Activated CD8-positive, alpha-beta memory T cell treated with anti-CD3 and anti-CD28 coated beads, Interleukin-2, amount 50 U/mL, for 24 hours (primary cell): ENCODE results near the gene CADPS.

Experiments used
- DNase-seq: peaks from one replicate; pipeline ENCODE4 v3.0.0-alpha.2; 2020; ENCODE audit errors: extremely low read depth

CADPS gene

DNA sequence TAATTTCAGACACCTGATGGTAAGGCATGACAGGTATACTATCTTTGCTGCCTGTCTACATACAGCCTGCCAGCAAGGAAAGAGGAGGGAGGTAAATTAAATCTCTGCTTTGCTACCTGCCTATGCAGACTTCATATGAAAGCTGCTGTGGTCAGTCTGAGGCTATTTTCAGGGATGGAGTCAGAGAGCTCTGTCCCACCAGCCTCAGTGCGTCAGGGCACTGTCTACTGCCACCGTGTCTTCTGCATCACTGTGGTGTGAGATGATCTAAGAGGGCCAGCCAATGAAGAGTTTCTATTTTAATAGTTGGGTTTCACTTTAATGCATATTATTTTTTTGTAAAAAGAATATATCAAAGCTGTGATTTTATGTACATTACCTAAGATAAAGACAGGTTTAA, 125.6 kb downstream of the CADPS start:
- no peak for DNase-seq

DNA sequence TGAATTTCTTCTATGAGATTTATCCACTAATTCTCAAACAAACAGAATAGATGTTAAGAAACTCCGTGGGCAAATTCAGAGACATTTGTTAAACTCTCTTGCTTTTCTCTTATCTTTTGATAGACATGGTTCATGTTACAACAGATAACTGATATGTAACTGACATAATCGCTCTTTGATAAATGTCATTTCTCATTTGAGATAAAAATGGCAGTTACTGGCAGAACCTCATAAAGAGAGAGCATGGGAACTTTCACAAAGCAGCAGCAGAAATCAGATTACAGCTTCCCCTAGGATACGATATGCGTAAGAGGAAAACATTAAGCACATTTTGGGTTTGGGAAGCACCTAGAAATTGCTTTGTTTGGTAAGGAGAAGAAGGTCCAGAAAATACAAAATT, 126.1 kb downstream of the CADPS start:
- DNase-seq, result no peak

DNA sequence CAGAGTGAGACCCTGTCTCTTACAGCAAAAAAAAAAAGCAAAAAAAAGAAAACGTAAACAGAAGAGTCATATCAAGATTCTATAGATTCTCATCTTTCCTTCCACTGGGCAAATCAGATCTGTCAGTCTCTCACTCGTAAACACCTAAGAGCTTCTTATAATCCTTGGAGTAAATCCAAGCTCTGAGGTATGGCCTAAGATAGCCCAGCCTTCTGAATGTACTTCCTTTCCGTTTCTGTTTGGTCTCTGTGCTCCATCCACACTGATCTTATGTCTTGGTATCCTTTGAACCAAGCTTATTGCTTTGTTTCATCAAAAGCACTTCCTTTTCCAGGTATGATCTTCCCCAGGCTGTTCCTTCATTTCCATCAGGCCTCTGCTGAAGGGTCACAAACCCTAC, 137.8 kb downstream of the CADPS start:
- no peak for DNase-seq

DNA sequence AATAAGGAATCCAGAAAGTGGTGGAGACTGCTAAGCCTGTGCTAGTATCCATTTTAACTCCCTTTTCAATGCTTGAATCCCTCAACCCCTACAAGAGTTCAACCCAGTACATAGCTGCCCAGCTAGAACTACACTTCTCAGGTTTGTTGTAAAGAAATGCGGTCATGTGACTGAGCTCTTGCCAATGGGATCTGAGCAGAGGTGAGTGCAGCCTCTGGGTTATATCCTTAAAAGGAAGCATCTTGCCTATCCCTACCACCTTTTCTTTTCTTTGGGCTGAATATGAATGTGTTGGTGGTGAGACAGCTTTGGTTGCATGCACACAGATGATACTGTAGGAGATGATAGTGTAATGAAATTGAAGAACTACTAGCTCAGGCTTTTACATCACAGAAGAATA, 139.7 kb downstream of the CADPS start:
- no peak for DNase-seq

DNA sequence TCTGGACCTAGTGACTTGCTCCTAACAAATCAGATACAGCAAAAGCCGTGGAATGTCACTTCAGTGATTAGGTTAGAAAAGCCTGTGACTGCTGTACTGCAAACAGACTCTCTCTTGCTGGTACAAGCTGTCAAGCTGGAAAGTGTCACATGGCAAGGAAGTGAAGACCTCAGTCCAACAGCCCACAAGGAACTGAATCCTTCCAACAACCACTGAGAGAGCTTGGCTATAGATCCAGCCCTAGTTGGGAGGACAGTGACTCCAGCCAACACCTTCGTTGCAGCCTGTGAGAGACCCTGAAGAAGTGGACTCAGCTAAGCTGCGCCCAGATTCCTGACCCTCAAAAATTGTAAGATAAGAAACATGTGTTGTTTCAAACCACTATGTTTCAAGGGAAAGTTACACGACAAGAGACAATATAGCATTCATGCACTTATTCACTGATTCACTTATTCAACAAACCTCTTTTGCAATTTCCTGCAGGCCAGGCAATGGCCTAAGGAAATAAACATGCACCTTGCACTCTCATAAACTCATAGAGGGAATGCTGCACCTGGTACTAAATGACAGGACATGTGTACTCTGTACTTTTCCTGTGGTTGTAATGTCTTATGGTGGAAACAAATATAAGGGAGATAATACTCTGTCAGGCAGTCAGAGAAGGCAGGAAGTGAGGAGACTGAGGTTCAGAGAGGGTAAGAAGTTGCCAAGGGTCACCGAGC, 142.9 kb downstream of the CADPS start:
- no peak for DNase-seq

DNA sequence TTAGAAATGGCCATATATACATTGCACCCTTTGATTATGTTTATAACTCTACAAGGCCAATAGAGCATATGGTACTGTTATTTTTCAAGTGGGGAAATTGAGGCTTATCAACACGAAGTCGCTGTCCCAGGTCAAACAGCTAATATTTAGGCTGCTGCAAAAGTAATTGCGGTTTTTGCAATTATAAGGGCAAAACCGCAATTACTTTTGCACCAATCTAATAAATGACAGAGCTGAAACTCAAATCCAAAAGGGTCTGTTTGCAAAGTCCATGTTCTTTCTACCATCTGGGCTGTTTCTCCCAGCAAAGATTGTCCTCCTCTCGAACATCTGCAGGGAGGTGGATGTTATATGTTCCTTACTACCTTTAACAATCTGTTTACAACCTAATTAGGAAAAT, 147.2 kb downstream of the CADPS start:
- DNase-seq, result no peak

DNA sequence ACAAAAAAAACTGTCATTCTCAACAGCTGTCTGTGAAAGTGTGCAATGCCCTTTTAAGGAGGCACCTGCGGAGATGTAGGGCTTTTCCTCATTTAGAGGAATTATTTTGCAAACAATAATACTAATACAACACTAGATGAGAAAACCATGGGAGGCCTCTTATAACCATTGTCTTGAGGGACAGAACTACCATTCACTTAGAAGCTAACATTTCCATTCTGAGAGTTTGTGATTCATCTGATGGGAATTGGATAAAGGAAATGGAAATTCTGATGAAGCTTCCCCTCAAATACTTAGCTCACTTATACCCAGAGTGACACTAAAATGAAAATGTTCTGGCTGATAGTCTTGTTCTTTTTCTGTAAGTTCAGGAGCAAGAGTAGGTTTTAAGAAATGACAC, 147.7 kb downstream of the CADPS start:
- no peak for DNase-seq

DNA sequence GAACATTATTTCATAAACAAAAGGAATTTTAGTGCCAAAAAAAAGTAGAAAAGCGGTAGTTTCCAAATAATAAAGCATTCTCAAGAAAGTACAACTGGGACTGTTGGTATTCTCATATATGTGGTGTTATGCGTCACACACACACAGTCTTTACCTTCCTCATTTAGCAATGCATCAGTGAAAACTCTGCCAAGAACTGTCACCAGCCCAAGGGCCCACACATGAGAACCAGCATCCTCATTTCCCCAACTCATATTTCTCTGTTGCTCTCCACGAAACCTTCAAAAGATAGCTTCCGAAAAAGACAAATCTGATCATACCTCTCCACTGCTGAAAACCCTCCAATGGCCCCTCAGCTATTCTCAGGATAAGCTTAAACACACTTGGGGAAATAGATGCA, 150.7 kb downstream of the CADPS start:
- no peak for DNase-seq

DNA sequence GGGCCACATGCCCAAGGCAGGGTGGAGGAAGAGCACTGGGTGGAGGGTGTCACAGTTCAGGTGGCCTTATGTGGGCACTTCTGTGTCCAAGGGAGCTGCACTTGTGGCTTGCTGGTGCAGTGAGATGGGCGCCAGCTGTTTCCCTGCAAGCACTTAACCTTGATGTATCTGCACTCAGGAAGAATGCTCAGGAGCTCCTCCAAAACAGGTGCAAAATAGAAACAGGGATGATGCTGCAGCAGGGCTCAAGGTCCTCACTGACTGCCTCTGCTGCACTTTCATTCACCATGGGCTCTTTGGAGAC, 151.3 kb downstream of the CADPS start:
- DNase-seq, result no peak

DNA sequence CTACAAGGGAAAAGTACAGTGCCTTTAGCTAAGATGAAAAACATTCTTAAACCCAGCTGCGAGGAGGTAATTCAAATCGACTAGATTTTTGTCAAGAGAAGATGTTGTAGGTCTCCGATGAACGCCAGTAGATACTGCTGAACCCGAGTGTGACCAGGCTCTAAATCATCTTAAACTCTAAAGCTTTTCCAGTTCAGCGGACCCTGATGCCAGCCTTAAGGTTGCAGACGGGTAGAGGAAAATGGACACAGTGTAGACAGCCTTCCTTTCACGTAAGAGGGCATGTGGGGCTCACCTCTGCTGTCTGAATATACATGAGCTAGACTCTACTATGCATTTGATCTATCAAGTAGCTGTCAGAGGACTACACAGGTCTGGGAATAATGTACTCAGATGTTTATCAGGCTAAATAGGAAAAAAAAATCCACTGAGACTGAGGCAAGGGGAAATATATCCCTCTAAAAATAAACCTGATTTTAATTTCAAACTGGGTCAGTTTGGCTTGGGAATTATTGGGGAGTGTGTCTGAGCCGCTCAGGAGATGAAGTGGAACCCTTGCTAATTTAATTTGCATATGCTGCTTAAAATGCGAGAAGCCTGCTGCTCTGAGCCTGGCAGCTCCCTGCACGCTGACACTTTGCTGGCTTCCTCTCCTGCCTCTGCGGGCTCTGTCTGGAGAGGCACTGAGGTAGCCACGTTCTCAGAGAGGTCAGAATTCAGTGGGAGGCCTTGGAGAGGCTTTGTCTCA, 151.9 kb downstream of the CADPS start:
- no peak for DNase-seq

DNA sequence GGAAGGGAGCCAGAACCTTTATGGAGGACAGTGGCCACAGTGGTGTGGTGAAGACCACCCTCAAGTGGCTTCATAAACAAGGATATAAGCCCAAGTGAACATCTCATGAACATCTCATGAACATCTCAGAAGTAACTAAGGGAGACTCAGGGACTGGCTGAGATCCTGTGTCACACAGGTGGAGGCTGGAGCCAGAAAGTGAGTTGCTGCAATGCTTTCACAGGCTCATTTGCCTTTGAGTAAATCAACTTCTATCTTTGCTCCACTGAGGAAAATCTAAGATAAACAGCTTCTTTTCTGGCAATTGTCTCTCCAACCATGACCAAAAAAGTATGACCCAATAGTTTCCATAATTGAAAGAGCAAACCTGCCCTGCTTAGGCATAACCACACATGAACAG, 152.9 kb downstream of the CADPS start:
- no peak for DNase-seq

DNA sequence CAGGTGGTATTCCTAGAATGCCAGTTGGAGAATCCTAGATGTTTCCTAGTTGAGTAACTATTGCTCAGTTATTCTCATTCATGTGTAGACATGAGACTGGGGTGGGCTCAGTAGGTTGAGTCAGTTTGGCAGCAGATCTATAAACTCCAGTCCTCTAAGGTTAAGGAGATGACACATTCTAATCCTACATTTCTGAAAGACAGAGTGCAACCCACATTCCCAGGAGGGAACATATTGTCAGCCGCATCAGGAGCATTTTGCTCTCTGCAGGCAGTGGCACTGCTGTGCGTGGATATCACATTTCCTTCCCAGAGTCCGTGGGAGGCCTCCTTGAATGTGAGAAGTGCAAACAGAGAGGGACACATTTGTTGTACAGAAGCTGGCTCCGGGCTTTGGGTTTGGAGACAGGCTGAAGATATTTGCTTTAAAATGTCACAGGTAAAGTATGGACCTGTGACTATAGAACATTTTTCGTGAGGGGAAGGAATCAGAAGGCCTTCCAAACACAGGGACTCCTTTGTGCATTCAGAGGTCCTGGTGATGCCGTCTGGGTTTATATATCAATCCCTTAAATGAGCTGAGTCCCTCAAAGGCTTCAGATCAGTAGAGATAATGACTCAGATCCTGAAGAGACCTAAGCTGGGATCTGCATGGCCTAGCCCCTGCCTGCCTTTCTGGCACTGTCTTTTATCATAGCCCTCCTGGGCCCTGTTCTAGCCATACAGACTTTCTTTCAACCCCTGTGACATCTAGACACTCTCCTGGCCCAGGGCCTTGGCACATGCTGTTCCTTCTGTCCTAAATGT, 156.5 kb downstream of the CADPS start:
- no peak for DNase-seq

DNA sequence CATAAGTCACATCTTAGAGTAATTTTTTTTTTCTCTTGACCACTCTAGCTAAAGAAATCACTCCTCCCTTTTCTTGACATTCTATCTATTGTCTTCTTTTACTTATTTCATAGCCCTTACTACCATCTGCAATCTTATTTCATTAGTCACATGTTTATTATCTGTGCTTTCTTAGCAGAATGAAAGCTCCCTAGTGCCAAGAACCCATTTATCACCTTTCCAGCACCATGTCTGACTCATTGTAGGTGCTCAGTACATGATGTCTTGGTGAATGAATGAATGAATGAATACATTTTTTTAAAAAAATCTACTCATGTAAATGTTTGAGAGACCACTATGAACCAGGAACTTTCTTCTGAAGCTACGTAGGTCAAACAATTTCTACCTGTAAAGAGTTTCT, 157.2 kb downstream of the CADPS start:
- no peak for DNase-seq

DNA sequence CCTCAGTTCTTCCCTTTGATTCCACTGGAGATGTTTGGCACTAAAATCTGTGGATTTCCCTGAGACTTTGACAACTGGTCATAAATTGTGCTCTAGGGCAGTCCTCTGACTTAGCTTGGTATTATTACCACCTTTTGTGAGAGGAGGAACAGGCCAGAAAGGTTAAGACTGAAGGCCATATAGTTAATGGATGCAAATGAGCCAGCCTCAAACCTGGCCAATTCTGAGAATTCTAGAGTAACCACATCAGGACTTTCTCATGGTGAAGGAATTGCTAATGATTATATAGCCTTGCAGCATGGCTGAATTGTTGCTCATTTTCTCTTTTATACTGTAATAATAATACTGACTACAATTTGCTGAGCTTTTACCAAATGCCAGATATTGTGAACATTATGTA, 162.5 kb downstream of the CADPS start:
- DNase-seq, result no peak

DNA sequence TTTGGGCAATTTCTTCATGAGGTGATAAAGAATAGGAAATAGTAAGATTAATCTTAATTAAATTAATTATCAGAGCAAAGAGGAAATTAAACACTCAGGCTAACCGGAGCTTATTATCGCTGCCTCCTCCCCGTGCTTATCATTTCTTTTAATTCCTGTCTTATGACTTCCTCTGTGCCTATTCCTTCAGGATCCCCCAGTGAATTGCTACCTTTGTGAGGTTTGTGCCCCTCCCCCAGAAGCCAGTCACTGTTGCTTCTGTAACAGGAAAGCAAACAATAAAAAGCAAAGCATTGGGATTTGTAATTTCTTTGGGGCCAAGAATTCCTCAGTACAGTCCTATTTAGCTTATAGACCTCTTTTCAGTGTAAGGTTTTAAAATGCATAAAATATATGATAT, 164.5 kb downstream of the CADPS start:
- DNase-seq, result no peak

DNA sequence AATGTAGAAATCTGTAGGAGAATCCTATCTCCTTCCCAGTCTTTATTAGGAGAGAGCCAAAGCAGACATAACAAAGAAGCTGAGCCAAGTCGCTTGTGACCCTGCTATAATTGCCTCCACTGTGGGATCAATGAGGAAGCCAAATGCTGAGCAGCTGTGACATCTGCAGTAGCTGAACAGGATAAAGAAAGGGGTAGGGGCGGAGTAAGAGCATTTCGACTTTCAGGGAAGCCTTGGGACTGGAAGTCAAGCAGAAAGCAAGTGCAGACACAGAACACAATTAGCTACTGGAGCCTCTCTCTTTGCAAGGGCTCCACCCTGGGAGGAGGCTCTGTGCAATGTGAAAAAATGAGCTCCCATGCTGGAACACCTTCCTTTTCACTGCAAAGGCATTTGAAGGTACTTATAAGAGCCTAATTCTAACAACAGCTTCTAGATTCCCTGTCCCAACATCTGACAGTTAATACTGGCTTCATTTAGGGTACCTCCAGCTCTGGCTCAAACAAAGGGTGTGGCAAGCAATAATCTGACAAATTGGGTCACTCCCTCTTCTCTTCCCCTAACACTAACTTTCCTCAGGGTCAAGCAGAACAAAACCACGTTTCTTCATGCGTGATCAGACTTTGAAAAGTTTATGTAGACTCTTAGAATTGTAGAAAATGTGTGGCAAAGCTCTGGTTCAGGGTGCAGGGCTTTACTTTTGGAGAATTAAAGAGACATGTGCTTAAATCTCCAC, 166.4 kb downstream of the CADPS start:
- no peak for DNase-seq

DNA sequence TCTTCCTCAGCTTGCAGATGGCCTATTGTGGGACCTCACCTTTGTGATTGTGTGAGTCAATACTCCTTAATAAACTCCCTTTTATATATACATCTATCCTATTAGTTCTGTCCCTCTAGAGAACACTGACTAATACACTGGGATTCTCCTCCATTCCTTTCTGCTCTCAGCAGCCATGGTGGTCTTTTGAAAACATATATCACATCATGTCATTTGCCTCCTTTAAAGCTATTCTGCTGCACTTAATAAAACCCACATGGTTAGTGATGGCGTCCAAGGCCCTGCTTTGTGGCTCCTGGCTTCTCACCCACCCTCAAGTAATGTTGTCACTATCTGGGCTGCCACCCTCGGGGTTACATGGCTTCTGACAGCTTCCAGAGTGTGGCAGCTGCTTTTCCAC, 169.5 kb downstream of the CADPS start:
- DNase-seq, result no peak

DNA sequence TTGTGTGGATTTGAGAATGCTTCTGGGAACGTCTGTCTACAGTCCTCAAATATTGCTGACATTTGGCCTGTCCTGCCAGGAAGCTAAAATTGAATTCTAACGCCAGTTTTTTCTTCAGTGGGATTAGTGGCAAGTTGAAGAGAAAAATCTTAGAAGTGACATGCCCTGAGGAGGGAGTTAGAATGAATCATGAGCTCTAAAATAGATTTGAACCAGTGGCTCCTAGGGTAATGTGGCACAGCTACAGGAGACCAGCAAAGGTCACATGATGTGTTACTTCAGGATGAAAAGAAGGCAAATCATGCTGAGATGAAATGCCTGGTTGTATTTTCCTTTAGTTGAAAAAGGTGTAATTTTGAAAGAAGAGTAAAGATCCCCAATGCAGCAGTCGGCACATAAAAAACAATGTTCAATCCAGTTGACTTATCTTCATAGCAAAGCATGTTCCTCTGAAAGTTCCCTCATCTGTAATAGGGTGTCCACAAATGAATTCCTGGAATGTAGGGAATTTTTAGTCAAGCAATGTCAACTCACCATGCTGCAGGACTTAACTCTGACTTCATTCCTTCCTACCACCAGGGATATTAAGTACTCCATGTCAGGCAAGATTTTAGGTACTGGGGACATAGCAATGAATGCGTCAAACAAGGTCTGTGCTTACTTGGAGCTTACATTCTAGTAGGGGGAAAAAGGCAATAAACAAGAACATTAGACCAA, 171.6 kb downstream of the CADPS start:
- DNase-seq, result no peak

DNA sequence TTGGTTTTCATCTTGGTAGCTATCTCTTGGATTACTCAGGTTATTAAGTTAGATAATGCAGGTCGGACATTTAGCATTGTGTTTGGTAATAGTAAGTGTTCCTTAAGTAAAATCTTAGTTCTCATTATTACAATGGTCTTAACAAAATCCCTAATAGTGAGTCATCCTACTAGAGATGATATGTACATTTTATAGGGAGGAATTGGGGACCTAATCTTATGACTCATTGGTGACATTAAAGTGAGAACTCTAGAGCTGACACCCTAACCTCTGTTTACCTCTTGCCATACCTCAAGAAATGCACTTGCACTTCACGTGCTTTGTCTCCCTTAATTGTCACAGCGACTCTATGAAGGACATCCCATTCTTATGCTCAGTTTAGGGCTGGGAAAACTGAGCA, 174.9 kb downstream of the CADPS start:
- DNase-seq, result no peak

DNA sequence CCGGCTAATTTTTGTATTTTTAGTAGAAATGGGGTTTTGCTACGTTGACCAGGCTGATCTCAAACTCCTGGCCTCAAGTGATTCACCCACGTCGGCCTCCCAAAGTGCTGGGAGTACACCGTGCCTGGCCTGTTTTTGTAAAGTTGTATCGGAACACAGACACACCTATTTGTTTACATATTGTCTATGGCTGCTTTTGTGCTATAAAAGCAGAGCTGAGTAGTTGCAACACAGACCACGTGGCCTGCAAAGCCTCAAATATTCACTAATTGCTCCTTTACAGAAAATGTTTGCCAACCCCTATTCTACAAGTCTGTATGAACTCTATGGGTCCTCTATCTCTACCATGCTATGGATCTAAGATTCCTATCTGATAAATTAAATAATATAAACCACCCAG, 175.5 kb downstream of the CADPS start:
- DNase-seq, result no peak

DNA sequence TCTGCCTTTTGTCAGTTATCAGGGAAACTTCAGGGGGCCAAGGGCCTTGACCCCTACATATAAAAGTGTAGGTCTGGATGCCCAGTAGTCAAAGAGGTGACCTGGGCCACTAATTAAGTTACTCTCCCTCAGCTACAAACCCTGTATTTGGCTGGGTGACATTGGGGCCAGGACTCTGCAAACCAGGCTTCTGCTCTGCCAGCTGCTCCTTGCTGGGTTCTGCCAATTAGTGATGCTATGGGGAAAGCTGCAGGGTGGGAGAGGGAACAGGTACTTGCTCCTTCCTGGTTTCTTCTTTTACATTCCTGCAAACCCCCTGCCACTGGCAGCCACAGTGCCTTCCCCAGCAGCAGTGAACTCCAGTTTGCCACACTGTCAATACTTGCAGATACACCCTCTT, 179.2 kb downstream of the CADPS start:
- DNase-seq, result no peak

DNA sequence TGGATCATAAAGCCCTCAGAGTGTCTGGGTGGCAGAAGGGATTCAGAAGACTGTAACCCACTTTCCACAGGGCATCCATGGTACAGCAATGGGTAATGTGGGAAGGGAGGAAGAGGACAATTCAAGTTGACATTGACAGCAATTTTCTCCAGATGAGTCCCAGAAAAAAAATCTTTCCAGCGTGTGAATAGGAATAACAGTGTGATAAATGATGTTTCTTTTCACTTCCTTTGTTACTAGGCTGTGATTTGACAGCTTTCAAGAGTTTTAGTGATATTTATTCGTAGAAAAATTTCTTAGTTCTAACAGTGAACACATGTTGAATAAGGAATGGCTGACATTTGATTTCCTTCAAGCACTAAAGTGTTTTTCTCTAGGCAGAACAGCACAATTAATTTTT, 186.4 kb downstream of the CADPS start:
- no peak for DNase-seq
